ENCODE results near the gene CYREN.

CYREN gene

DNA sequence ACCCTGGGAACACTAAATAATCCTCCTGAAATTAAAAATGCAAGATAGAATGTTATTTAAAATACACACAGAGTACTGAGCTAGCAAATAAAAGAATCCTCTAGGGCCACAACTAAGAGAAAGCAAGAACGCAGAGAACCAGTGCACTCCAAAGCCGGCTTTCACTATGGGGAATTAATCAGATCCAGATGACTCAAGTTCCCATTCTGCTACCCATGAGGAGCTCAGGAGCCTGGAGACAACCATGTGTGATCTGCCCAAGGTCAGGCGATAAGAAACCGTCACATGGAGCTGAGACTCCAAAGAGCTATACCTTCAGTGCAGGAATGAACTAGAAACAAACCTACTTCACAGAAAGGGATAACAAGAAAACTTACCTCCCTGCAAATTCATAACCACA is 19.5 kb upstream of the CYREN start:
- Histone ChIP-seq H3K4me1 (ENCODE audit: insufficient read depth, low read length) (no peaks in the 10 kb centered on the region; the same call in 1 of the 2 replicates), H3K9ac (ENCODE audit: low read depth, low read length) (no peak overlapping the region), H3K36me3 (ENCODE audit: insufficient read depth, low read length) (peaks cover 3% of the 10 kb centered on the region; the same call in 1 of the 2 replicates), H3K9me3 (ENCODE audit: control insufficient read depth, insufficient read depth, low read length) (no peaks in the 10 kb centered on the region)

DNA sequence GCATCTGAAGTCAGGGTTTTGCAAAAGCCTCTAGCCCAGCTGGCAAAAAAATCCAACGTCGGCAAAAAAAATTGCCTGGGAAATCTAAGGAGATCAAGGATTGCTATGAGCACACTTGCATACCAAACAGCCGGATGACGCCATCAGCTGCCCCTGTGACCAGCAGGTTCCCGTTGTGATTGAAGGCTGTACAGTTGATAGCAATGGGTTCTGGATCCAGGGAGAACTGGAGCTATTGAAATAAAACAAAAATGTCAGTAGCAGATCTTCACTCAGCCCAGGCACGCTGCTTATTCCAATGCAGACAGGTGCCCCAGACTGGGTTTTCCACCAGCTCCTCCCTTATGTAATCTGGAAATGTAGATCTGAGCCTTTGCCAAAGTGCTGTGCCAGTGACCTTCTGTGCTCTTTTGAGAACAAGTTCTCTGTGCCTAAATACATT is 18.7 kb upstream of the CYREN start:
- Histone ChIP-seq H3K4me1 (ENCODE audit: insufficient read depth, low read length) (no peaks in the 10 kb centered on the region; the same call in 1 of the 2 replicates), H3K9ac (ENCODE audit: low read depth, low read length) (no peak overlapping the region), H3K9me3 (ENCODE audit: control insufficient read depth, insufficient read depth, low read length) (no peaks in the 10 kb centered on the region), H3K36me3 (ENCODE audit: insufficient read depth, low read length) (peaks cover 3% of the 10 kb centered on the region; the same call in 1 of the 2 replicates)

DNA sequence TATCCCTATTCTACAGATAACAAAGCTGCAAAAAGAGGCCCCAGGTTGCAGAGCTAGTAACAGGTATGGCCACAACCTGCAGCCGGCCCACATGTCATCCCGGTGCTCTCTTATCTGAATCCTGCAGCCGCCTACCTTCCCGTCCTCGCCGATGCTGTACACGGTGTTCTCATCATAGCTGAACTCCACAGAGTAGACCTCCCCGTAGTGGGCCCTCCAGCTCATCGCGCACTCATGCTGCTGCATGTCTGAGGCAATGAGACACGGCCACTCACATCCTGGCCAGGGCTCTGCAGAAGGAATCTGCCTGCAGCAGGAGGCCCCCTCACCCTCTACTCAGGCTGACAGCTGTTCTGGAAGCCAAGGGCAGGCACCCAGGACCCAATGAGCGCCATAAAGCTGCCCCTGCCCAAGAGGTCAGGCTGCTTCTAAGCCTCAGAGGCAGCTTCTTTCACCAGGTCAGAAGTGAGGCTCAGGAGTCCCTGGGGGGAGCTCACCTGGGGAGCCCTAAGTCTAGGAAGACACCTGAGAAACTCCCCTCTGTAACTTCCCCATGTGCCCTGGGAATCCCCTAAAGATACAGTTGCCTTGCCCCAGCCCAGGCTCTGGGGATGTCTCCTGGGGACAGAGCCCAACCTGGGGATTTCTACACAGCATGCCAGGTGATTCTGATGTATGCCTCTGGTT is 17.9 kb upstream of the CYREN start:
- Histone ChIP-seq H3K9me3 (ENCODE audit: control insufficient read depth, insufficient read depth, low read length) (no peaks in the 10 kb centered on the region), H3K9ac (ENCODE audit: low read depth, low read length) (no peak overlapping the region), H3K36me3 (ENCODE audit: insufficient read depth, low read length) (peaks cover 3% of the 10 kb centered on the region; the same call in 1 of the 2 replicates), H3K4me1 (ENCODE audit: insufficient read depth, low read length) (no peaks in the 10 kb centered on the region; the same call in 1 of the 2 replicates)

GRCh38 chr7:135186841-135187253 is 16.3 kb upstream of the CYREN start:
- no peak overlapping the region for H3K9ac ChIP-seq (ENCODE audit: low read depth, low read length)
- peaks cover 3% of the 10 kb centered on the region; the same call in 1 of the 2 replicates for H3K36me3 ChIP-seq (ENCODE audit: insufficient read depth, low read length)
- H3K4me1 ChIP-seq (ENCODE audit: insufficient read depth, low read length): no peaks in the 10 kb centered on the region
- peaks cover 2% of the 10 kb centered on the region for H3K9me3 ChIP-seq (ENCODE audit: control insufficient read depth, insufficient read depth, low read length)

- Histone ChIP-seq H3K4me1 (ENCODE audit: insufficient read depth, low read length) (no peaks in the 10 kb centered on the region), H3K36me3 (ENCODE audit: insufficient read depth, low read length) (peaks cover 3% of the 10 kb centered on the region; the same call in 1 of the 2 replicates), H3K9me3 (ENCODE audit: control insufficient read depth, insufficient read depth, low read length) (peaks cover 9% of the 10 kb centered on the region), H3K9ac (ENCODE audit: low read depth, low read length) (no peak overlapping the region)
These were observed 15.7 kb upstream of the CYREN start for GRCh38 chr7:135186261-135186540.

GRCh38 chr7:135185471-135186260 is 15.2 kb upstream of the CYREN start:
- Histone ChIP-seq H3K4me1 (ENCODE audit: insufficient read depth, low read length) (no peaks in the 10 kb centered on the region), H3K9ac (ENCODE audit: low read depth, low read length) (no peak overlapping the region)

DNA sequence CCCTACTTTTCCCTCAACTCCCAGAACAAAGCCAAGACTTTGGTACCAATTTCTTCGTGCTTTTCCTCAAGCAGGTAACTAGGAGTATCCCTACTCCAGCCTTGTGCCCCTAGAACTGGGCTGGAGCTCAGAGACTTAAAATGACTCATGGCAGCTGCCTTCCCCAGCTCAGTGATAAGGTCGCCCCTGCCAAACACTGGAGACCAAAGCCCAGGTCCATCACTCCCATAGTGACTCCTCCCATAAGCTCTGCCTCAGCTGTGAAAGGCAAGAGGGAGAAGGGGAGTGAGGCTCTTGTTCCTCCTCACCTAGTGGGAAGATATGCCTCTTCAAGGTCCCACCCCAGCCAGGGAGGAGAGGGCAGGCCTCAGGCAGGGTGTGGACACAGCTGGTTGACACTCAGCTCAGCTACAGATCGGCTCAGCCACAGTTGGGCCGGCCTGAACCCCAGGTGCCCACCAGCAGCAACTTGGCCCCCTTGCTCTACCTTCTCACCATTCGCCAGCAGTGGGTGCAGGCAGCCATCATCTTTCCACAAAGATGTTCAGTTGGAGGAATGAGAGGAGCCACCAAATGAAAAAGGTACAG is 13.8 kb upstream of the CYREN start:
- H3K9me3 ChIP-seq (ENCODE audit: control insufficient read depth, insufficient read depth, low read length): peaks cover 18% of the 10 kb centered on the region
- no peak overlapping the region for H3K9ac ChIP-seq (ENCODE audit: low read depth, low read length)
- H3K4me1 ChIP-seq (ENCODE audit: insufficient read depth, low read length): no peaks in the 10 kb centered on the region
- H3K36me3 ChIP-seq (ENCODE audit: insufficient read depth, low read length): peaks cover 8% of the 10 kb centered on the region; the same call in 1 of the 2 replicates

More at GRCh38 chr7:135185471-135186260, 15.2 kb upstream of the CYREN start:
- H3K9me3 ChIP-seq (ENCODE audit: control insufficient read depth, insufficient read depth, low read length): peaks cover 14% of the 10 kb centered on the region
- peaks cover 3% of the 10 kb centered on the region; the same call in 1 of the 2 replicates for H3K36me3 ChIP-seq (ENCODE audit: insufficient read depth, low read length)

GRCh38 chr7:135183478-135183877 is 13.0 kb upstream of the CYREN start:
- Histone ChIP-seq H3K36me3 (ENCODE audit: insufficient read depth, low read length) (peaks cover 8% of the 10 kb centered on the region; the same call in 1 of the 2 replicates), H3K9ac (ENCODE audit: low read depth, low read length) (no peak overlapping the region), H3K9me3 (ENCODE audit: control insufficient read depth, insufficient read depth, low read length) (peaks cover 18% of the 10 kb centered on the region), H3K4me1 (ENCODE audit: insufficient read depth, low read length) (no peaks in the 10 kb centered on the region)

GRCh38 chr7:135181929-135182678 is 11.6 kb upstream of the CYREN start:
- H3K36me3 ChIP-seq (ENCODE audit: insufficient read depth, low read length): peaks cover 8% of the 10 kb centered on the region; the same call in 1 of the 2 replicates
- H3K9ac ChIP-seq (ENCODE audit: low read depth, low read length): no peak overlapping the region
- H3K4me1 ChIP-seq (ENCODE audit: insufficient read depth, low read length): peaks cover 9% of the 10 kb centered on the region
- H3K9me3 ChIP-seq (ENCODE audit: control insufficient read depth, insufficient read depth, low read length): peaks cover 18% of the 10 kb centered on the region

DNA sequence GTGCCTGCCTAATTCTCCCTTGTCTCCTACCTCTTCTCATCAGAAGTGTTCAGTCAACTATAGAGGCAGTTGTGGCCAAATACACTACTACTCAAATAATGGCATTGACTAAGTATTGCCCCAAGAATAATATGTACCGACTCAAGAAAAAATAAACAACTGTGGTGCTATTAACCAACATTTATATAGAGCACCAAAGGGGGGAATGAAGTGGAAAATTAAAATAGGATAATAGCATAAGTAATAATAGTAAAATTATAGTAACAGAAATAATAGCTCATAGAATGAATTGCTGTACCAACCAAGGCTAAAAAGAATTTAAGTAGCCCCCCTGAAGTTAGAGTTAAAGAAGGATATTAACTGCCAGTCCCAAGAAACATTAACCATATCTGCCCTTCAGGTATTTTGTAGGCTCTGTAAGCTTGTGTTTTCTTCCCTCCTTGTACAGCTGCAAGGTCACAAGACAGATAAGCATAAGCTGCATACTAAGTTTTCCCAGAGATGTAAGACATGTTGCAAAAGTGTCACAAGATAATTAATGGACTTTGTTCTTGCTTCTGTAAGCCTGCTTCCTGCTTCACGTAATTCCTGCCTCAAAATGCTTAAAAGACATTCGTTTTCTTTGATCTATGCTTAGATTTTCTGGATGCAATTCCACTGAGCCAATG is 10.9 kb upstream of the CYREN start:
- peaks cover 18% of the 10 kb centered on the region for H3K9me3 ChIP-seq (ENCODE audit: control insufficient read depth, insufficient read depth, low read length)
- H3K4me1 ChIP-seq (ENCODE audit: insufficient read depth, low read length): peaks cover 13% of the 10 kb centered on the region
- no peak overlapping the region for H3K9ac ChIP-seq (ENCODE audit: low read depth, low read length)
- peaks cover 8% of the 10 kb centered on the region; the same call in 1 of the 2 replicates for H3K36me3 ChIP-seq (ENCODE audit: insufficient read depth, low read length)

GRCh38 chr7:135180122-135180521 is 9.6 kb upstream of the CYREN start:
- peaks cover 5% of the 10 kb centered on the region; the same call in 1 of the 2 replicates for H3K36me3 ChIP-seq (ENCODE audit: insufficient read depth, low read length)
- peaks cover 18% of the 10 kb centered on the region for H3K9me3 ChIP-seq (ENCODE audit: control insufficient read depth, insufficient read depth, low read length)
- H3K4me1 ChIP-seq (ENCODE audit: insufficient read depth, low read length): peaks cover 13% of the 10 kb centered on the region
- H3K9ac ChIP-seq (ENCODE audit: low read depth, low read length): no peak overlapping the region

GRCh38 chr7:135179321-135179925 is 8.9 kb upstream of the CYREN start:
- Histone ChIP-seq H3K9ac (ENCODE audit: low read depth, low read length) (no peak overlapping the region), H3K36me3 (ENCODE audit: insufficient read depth, low read length) (peaks cover 5% of the 10 kb centered on the region; the same call in 1 of the 2 replicates), H3K9me3 (ENCODE audit: control insufficient read depth, insufficient read depth, low read length) (peaks cover 18% of the 10 kb centered on the region), H3K4me1 (ENCODE audit: insufficient read depth, low read length) (peaks cover 13% of the 10 kb centered on the region)

DNA sequence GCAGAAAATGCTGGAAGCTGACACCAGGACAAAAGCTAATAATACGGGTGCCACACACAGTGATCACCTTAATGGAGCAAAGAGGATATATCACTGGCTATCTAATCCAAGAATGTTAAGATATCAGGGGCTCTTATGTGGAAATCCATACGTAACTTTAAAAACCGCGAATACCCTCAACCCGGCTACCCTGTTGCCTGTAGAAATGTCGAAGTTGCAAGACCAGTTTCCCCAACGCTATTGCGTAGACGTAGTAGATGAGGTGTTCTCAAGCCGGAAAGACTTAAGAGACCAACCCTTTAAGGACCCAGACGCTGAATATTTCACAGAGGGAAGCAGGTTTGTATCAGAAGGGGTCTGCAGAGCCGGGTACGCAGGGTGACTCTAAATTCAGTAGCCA is 7.9 kb upstream of the CYREN start:
- H3K4me1 ChIP-seq (ENCODE audit: insufficient read depth, low read length): peaks cover 13% of the 10 kb centered on the region
- peaks cover 5% of the 10 kb centered on the region; the same call in 1 of the 2 replicates for H3K36me3 ChIP-seq (ENCODE audit: insufficient read depth, low read length)
- peaks cover 18% of the 10 kb centered on the region for H3K9me3 ChIP-seq (ENCODE audit: control insufficient read depth, insufficient read depth, low read length)
- H3K9ac ChIP-seq (ENCODE audit: low read depth, low read length): no peak overlapping the region

Measured in ES-I3 (cell line).